ENCODE measurements around the gene SLC7A10.

DNA sequence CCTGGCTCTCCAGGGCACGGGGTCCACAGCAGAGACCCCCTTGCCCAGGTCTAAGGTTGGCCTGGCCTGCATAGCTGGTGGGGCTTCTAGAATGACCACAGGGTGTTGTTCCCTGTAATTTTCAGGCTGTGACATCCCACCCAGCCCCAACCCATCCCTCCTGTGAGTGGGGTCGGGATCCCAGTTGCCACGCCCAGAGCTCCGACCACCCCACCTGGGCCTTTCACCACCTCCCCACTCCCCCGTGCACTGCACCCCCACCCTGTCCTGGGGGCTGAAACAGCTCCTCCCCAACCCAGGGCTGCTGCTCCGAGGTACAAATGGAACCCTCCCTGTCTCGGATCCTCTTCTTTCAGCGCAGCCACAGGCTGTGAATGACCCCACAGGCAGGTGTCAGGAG is 8.4 kb upstream of the SLC7A10 start:
- TF ChIP-seq, protein P1, sequence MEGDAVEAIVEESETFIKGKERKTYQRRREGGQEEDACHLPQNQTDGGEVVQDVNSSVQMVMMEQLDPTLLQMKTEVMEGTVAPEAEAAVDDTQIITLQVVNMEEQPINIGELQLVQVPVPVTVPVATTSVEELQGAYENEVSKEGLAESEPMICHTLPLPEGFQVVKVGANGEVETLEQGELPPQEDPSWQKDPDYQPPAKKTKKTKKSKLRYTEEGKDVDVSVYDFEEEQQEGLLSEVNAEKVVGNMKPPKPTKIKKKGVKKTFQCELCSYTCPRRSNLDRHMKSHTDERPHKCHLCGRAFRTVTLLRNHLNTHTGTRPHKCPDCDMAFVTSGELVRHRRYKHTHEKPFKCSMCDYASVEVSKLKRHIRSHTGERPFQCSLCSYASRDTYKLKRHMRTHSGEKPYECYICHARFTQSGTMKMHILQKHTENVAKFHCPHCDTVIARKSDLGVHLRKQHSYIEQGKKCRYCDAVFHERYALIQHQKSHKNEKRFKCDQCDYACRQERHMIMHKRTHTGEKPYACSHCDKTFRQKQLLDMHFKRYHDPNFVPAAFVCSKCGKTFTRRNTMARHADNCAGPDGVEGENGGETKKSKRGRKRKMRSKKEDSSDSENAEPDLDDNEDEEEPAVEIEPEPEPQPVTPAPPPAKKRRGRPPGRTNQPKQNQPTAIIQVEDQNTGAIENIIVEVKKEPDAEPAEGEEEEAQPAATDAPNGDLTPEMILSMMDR (IDR thresholded peaks at IDR 0.05; ENCODE audit: low read length), result no peak
- TF ChIP-seq EZH2 (IDR thresholded peaks at IDR 0.05; ENCODE audit: borderline replicate concordance, low read length), result no peak

Measured in OCI-LY1 (cell line).